KOPT-K1 (cell line): Measurements from ENCODE around the gene GATAD2A.
A peak's percentile ranks its signal among the peaks of the same experiment; 100 is the strongest.

Experiments
- H3K27ac ChIP-seq: fragments of 200-600 bp; sonication (generic); 2 replicates; pipeline ENCODE4 v1.5.1; 2016; ENCODE audit warnings: antibody characterized with exemption, mild to moderate bottlenecking, low read depth, low read length; ENCODE audit not compliant: poor library complexity, severe bottlenecking
- H3K36me3 ChIP-seq: fragments of 200-600 bp; sonication (generic); 2 replicates; pipeline ENCODE4 v1.5.1; 2017; ENCODE audit warnings: antibody characterized with exemption, mild to moderate bottlenecking, low read length, moderate library complexity; ENCODE audit not compliant: insufficient read depth
- H3K9me3 ChIP-seq: fragments of 200-600 bp; sonication (generic); 2 replicates; pipeline ENCODE4 v1.5.1; 2017; ENCODE audit warnings: antibody characterized with exemption, low read length, mild to moderate bottlenecking; ENCODE audit not compliant: insufficient read depth, poor library complexity, severe bottlenecking

Gene GATAD2A

DNA sequence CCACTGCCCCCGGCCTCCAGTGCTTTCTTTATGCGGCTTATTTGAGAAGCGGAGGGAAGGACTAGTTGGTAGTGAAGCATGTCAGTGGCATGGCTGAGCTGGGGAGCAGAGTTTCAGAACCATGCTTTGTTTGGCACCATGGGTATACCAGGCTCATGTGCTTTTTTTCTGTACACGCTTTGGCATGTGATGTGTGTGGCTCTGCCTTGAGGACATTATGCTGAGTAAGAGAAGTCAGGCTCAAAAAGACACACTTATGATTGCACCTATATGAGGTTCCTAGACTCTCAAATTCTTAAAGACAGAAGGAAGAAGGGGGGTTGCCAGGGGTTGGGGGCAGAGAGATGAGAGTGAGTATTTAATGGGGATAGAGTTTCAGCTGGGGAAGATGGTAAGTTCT is 21.3 kb downstream of the GATAD2A start:
- Histone ChIP-seq H3K27ac (no peak overlapping the region), H3K36me3 (peaks cover 49% of the 10 kb centered on the region), H3K9me3 (no peaks in the 10 kb centered on the region)

DNA sequence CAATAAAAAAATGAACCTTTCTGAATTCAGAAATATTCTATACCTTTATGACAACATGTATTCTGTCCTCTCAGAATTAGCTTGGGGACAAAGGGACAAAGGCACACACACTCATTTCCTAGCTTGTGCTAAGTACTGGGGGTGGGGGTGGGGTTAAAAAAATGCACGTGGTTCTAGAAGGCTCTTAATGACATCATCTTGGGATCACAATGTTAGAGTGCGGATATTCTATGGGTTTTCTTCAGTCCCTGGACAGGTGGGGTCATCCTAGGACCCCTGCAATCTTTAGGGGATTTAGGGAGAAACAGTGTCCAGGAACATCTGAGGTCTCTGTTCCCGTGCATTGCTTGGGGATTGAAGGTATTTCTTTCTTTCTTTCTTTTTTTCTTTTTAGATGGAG is 21.8 kb downstream of the GATAD2A start:
- H3K9me3 ChIP-seq, result no peaks in the 10 kb centered on the region
- no peak overlapping the region for H3K27ac ChIP-seq

DNA sequence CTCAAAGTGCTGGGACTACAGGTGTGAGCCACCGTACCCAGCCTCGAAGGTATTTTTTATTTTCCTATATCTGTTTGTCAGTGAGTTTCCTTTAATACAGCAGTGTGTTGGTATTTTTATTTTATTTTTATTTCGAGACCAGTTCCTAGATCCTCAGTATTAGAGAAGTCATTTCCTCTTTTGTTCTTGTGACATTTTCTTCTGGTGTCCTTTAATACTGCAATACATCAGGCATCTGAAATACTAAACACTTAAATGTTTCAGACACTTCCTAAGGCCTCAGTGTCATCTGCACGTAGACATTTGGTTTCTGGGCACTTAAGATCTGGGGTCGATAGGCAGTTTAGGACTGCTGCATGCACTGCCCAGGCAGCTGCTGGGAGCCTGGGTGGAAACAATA is 22.5 kb downstream of the GATAD2A start:
- H3K27ac ChIP-seq, result no peak overlapping the region
- peaks cover 49% of the 10 kb centered on the region for H3K36me3 ChIP-seq

More for the DNA sequence above, 21.8 kb downstream of the GATAD2A start:
- H3K36me3 ChIP-seq, result peaks cover 49% of the 10 kb centered on the region

DNA sequence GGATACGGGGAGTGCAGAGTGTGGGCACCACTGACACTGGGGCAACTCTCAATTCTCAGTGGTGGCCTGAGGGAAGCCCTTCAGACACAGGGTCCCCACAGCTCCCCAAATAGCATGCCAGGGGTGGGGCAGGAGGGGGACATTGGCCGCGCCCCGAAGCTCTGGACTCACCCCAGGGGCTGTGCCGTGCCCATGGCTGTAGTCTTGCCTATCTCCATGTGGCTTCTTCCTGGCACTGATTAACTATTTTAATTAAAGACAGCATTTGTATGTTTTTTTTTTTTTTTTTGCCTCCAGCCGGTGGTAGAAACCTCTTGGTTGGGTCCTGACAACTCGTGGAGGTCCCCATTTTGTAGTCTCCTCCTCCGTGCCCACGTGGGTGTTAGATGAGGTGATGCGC is 23.3 kb downstream of the GATAD2A start:
- peaks cover 49% of the 10 kb centered on the region for H3K36me3 ChIP-seq
- no peak overlapping the region for H3K27ac ChIP-seq
- H3K9me3 ChIP-seq, result no peaks in the 10 kb centered on the region

More for the DNA sequence above, 22.5 kb downstream of the GATAD2A start:
- H3K9me3 ChIP-seq, result no peaks in the 10 kb centered on the region

DNA sequence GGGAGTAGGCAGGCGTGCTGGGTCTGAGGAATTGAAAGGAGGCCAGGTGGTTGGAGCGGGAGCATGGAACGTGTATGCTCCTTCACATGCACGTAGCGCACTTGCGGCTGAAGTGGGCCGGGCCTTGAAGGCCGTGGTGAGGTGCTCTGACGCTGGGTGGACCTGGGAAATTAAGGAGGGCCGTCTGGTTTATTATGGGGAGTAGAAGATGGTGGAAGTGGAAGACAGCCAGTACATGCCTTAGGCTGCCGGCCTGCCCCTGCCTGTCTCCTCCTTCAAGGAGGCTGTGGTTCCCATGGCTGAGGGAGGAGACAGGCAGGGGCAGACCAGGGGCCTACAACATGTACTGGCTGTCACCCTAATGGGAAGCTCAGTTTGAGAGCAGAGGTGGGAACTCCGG is 23.9 kb downstream of the GATAD2A start:
- no peak overlapping the region for H3K27ac ChIP-seq
- peaks cover 46% of the 10 kb centered on the region for H3K36me3 ChIP-seq
- H3K9me3 ChIP-seq, result no peaks in the 10 kb centered on the region

DNA sequence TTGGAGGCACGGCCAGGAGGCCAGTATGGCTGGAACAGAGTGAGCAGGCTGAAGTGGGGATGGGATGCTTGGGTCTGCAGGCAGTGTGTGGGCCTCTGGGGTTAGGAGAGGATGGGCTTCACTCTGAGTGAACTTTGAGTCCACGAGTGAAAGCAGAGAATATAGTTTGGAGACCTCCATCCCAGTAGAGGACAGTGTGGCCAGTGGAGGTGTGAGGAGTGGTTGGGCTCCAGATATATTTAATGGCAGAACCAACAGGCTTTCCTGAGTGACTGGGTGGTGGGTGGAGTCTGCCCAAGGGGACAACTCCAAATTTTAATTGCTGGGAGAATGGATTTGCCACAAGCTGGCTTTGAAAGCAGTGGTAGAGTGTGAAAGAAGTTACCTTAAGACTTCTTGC is 27.3 kb downstream of the GATAD2A start:
- no peak overlapping the region for H3K27ac ChIP-seq
- H3K9me3 ChIP-seq, result no peaks in the 10 kb centered on the region
- H3K36me3 ChIP-seq, result peaks cover 71% of the 10 kb centered on the region

DNA sequence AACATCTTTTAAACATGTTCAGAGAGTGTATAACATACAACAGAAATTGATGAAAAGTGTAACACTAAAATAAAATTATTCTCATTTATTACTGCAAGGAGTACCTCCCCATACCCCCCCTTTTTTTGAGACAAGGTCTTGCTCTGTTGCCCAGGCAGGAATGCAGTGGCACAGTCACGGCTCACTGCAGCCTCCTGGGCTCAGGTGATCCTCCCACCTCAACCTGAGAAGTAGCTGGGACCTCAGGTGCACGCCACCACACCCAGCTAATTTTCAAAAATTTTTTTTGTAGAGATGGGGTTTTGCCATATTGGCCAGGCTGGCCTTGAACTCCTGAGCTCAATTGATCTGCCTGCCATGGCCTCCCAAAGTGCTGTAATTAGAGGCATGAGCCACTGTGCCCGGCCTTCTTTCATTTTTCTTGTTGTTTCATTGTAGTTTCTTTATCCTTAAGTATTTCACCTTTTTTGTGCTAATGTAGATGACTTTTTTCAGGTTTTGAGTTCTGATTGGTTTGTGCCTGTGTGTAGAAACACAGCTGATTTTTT is 28.3 kb downstream of the GATAD2A start:
- Histone ChIP-seq H3K36me3 (peaks cover 71% of the 10 kb centered on the region), H3K27ac (no peak overlapping the region), H3K9me3 (no peaks in the 10 kb centered on the region)

DNA sequence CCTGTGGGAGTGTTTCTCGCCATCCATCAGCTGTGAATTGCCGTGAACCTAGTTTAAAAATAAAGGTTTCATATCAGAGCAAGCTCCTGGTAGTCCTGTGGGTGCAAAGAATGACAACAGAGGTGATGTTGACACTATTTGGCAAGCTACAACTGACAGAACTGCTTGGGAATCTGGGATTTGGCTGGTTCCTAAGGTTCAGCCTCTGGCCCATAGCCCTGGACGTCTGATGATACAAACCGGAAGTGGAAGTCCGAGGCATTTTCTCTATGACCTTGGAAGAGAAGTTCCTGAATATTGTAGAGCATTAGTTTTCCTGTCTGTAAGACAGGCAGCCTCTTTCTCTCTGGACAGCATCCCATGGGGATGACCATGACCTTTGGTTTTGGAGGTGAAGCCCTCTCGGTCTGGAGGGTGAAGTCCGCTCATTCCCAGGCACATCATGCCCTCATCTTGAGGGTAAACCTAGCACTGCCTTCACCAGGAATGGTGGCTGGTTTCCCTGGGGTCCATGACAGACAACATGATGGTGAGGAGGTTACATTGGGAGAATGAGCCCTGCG is 29.1 kb downstream of the GATAD2A start:
- Histone ChIP-seq H3K9me3 (no peaks in the 10 kb centered on the region), H3K27ac (no peak overlapping the region), H3K36me3 (peaks cover 70% of the 10 kb centered on the region)

DNA sequence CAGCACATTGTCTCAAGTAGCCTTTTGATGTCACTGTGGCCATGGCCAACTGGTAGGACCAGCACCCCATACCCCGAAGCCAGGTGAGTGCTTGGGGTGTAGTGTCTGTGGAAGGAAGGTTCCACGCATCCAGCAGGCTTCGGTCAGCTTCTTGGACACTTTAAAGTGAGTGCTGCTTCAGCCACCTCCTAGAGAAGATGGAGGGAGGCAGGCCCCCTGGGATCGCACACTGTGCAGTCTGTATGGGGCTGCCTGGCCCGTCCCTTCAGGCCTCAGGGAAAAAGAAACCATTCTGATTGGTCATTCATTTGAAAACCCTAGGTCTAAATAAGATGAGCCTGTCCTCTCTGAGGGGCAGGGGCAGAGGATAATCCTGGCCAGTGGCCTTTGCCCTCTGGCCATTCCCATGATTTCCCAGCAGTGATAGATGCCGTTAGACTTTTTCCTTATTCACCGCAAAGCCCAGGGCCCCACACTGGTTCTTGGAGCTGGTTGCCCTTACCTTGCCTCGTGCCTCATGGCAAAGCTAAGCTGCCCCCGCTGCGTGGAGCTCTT is 30.7 kb downstream of the GATAD2A start:
- H3K36me3 ChIP-seq, result peaks cover 60% of the 10 kb centered on the region
- no peak overlapping the region for H3K27ac ChIP-seq
- H3K9me3 ChIP-seq, result no peaks in the 10 kb centered on the region

DNA sequence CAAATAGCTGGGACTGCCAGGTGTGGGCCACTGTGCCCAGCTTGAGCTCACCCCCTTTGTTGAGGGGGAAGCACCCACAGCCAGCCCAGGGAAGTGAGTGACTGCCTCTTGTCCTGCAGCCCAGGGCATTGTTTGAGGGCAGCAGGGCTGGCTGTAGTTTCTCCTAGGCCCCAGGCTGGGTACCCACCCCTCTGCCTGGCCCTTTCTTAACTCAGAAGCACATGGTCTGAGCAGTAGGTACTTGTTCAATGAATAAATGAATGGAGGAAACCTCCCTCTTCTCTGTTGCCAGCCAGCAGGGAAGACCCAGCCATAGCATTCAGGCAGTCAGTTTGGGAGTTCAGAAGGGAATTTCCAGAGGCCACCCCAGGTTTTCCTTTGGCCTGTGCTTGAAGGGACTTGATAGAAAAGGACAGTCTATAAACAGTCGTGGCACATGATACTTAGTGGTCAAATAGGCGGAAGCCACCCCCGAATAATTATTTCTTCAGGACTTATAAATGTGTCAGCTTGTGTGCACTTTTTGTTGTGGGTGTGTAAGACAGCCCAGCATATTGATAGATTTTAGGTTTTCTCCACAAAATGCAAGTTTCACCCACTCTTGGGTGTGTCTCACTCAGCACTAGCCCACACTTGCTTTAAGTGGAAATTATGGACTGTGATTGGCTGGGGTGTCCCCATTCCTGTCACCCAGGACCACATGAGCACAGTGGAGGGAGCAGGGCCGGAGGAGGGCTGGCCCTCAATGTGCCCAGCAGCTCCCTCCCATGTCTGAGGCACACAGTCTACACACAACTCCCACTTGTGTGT is 33.1 kb downstream of the GATAD2A start:
- no peaks in the 10 kb centered on the region for H3K9me3 ChIP-seq
- no peak overlapping the region for H3K27ac ChIP-seq
- peaks cover 63% of the 10 kb centered on the region for H3K36me3 ChIP-seq

DNA sequence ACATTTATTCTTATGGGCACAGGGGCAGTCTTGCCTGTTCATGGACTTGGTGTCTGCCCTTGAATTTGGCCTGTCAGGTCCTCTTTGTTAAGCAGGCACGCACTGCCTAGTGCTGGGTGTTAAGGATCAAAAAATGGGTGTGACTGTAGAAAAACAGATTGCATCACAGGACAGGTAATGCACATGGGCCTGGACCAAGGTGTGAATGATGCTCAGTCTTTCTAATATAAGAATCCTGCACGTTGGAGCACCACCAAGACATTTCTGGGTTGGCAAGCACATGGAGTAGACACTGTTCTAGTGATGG is 33.7 kb downstream of the GATAD2A start:
- Histone ChIP-seq H3K36me3 (peaks cover 65% of the 10 kb centered on the region), H3K9me3 (no peaks in the 10 kb centered on the region), H3K27ac (no peak overlapping the region)

DNA sequence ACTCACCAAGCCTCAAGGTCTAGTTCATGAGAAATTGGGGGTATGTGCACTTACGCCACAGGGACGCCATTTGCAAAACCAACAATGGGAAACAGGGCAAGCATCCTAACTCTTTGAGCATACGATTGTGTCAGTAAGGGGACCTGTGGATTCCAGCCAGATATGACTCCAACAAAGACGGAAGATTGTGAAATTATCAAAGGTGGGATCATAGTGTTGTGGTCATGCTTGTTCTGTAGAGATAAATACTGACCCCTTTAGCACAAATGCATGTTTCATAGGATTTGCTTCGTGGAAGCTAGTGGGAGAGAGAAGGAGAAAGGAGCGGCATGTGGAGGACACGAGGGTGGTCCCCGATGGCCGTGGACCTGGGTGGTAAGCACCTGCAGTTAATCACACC is 37.8 kb downstream of the GATAD2A start:
- H3K27ac ChIP-seq, result no peak overlapping the region

DNA sequence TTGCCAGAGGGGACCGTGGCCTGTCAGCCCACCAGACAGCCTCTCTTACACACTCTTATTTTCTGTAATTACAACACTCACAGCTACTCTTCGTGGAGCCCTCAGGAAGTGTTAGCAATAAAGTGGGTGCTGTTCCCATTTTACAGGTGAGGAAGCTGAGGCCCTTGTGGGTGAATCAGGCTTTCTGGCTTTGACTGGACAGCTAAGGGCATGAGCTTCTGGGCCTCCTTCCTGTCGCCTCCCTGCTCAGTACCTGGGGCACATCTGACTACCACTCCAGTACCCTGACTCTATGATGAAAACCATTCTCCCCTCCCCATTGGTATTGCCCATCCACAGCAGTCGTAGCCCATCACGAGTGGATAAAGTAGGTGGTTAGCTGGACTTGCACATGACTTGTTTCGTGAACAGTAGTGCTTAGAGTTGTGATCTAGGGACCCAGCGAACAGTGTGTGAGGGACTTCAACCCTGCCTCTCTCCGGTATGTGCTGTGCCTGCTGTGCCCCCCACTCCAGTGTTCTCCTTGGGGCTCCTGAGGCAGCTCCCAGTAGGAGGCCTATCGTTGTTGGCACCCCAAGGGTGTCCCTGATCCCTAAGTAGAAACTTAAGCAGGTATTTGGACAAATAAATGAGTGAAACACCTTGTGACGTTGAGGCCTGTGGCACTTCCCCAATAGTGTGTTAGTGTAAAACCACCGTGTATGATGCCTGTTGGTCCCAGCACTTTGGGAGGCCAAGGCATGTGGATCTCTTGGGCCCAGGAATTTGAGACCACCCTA is 38.6 kb downstream of the GATAD2A start:
- peaks cover 36% of the 10 kb centered on the region; the same call in 1 of the 2 replicates for H3K36me3 ChIP-seq
- no peak overlapping the region for H3K27ac ChIP-seq
- H3K9me3 ChIP-seq, result no peaks in the 10 kb centered on the region

More for the DNA sequence above, 37.8 kb downstream of the GATAD2A start:
- H3K9me3 ChIP-seq, result no peaks in the 10 kb centered on the region
- peaks cover 43% of the 10 kb centered on the region for H3K36me3 ChIP-seq

DNA sequence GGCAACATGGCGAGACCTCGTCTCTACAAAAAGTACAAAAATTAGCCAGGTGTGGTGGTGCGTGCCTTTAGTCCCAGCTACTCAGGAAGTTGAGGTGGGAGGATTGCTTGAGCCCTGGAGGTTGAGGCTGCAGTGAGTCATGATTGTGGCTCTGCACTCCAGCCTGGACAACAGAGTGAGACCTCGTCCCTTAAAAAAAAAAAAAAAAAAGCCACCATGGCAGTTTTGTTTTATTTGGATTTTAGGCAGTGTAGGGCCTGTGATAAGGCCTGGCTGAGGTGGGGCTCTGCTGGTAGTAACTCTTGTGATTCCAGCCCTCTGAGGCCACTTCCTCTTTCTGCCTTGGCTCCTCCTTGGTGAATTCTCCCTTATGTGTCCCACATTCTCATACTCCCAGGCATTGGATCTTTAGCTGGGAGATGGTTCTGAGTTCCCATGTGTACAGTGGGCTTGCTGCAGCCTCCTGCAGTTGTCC is 39.2 kb downstream of the GATAD2A start:
- Histone ChIP-seq H3K27ac (peak overlapping the region; percentile 33), H3K9me3 (no peaks in the 10 kb centered on the region), H3K36me3 (peaks cover 30% of the 10 kb centered on the region; the same call in 1 of the 2 replicates)

DNA sequence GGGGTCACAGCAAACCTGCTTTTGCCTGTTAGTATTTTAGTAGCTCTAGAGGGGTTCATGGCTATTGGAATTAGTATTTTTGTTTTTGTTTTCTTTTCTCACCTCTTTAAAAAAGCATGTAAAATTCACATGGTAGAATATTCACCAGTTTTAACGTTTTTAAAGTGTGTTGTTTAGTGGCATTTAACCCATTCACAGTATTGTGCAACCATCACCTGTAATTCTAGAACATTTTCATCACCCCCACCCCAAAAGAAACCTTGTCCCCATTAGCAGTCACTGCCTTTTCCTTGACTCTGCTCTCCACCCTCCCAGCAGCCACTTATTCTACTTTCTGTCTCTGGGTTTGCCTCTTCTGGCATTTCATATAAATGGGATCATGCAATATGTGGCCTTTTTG is 39.8 kb downstream of the GATAD2A start:
- no peak overlapping the region for H3K27ac ChIP-seq
- H3K9me3 ChIP-seq, result no peaks in the 10 kb centered on the region

More for the DNA sequence above, 39.8 kb downstream of the GATAD2A start:
- peaks cover 28% of the 10 kb centered on the region; the same call in 1 of the 2 replicates for H3K36me3 ChIP-seq
